ENCODE measurements around the gene NCOA1.
"Not testable (repeated sequence)": the region's sequence is repeated elsewhere in the genome, so short reads cannot be mapped to it uniquely, and the experiment has no call there.

NCOA1 gene

DNA sequence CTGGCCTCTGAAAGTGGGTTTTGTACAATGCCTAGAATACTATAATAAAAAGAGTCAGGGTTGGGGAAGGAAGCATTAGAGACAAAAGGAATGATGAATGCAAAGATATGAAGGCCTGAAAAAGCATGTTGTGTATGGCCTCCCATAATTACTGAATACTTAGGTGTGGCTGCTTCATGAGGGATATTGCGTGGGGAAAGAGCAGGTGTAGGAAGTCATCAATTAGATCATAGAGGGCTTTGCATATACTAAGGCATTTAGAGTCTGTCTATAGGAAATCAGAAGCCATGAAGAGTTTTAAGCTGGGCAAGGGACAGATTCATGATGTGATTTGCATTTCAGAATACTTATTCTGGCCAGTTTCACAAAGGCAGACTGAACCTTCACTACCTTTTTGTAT is 48.2 kb downstream of the NCOA1 start:
- DNase-seq (ENCODE audit: low read depth) = no peak

DNA sequence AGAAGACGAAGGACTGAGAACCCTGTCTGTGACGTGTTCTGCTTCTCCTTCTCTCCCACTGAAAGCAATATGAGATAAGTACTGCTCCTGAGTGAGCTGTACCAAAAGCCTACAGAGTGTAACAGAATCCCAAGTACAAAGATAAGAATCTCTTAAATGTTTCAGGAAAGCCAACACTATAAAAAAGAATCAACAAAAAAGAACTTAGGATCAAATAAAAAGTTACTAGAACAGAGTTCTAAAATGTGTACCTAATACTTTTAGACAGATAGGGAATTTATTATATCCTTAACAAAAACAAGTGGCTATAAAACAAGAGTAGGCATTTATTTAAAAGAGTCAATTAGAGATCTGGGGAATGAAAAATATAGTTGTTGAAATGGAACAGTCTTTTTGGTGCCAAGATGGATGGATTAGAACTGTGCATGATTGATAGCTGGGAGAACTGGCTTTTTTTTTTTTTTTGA is 49.0 kb downstream of the NCOA1 start:
- DNase-seq (ENCODE audit: low read depth) = no peak

DNA sequence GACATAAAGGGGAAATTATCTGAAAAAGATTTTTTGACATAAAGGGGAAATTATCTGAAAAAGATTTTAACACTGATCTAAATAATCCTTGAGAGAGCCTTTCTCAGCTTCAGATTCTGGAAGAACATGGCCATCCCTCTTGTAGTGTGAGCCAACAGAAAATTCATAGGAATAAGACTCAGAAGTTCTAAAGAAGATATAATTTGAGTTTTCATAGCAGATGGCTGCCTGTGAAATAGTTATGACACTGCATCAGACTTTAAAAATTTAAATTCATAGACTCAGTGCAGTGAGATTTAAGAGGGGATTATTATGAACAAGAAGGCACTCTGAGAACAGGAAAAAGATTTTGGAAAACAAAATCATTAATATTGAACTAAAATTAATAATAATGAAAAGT is 50.6 kb downstream of the NCOA1 start:
- no peak for DNase-seq (ENCODE audit: low read depth)

DNA sequence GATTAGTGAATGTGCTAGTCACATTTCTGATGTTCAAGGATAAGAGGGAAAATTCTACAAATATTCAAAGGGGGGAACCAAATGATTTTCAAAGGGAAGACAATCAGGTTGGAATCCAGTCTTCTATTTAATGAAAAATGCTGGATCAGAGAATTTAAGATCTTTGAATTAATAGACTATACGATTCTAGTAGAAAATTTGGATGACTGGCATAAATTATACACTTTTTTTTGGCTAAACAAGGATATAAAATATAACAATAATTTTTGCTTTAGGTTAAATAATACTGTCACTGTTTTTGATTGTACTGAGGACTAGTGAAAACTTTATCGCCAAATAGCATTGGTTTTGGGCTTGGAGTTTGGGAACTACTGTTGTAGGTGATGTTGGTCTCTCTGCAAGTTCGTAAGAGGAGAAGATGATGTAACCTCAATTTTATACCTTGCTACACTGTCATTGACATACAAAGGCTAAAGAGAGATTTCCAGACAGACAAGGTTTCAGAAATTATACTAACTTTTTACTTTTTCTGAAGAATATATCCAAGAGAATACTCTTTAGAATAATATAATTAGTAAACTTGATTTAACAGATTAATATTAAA is 51.3 kb downstream of the NCOA1 start:
- no peak for DNase-seq (ENCODE audit: low read depth)

GRCh38 chr2:24543252-24543651 is 52.2 kb downstream of the NCOA1 start:
- no peak for DNase-seq (ENCODE audit: low read depth)

- no peak for DNase-seq (ENCODE audit: low read depth)
These were observed 53.5 kb downstream of the NCOA1 start for GRCh38 chr2:24544456-24545115.

- DNase-seq (ENCODE audit: low read depth) = no peak
These were observed 55.6 kb downstream of the NCOA1 start for GRCh38 chr2:24546669-24547068.

DNA sequence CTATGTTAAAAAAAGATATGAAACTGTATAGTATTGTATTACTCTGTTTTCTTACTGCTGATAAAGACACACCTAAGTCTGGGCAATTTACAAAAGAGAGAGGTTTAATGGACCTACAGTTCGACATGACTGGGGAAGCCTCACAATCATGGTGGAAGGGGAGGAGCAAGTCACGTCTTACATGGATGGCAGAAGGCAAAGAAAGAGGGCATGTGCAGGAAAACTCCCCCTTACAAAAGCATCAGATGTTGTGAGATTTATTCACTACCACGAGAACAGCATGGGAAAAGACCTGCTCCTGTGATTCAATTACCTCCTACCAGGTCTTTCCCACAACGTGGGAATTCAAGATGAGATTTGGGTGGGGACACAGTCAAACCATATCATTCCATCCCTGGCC is 57.0 kb downstream of the NCOA1 start:
- no peak for DNase-seq (ENCODE audit: low read depth)

GRCh38 chr2:24550301-24550700 is 59.2 kb downstream of the NCOA1 start:
- DNase-seq (ENCODE audit: low read depth) = not testable (repeated sequence)

- DNase-seq (ENCODE audit: low read depth) = no peak
These were observed 60.0 kb downstream of the NCOA1 start for GRCh38 chr2:24551016-24551415.

DNA sequence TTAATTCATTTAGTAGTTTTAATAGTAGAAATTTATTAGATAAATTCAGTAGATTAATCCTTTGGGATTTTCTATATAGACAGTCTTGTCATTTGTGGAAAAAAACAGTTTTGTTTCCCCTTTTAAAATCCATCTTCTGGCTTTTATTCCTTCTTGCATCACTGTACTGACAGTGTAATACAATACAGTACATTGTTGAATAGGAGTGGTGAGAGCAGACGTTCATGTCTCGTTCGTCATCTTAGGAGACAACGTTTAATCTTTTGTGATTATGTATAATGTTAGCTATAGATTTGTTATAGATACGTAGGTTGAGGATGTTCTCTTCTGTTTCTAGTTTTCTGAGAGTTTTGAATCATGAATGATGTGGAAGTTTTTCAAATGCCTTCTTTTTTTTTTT is 61.8 kb downstream of the NCOA1 start:
- no peak for DNase-seq (ENCODE audit: low read depth)

DNA sequence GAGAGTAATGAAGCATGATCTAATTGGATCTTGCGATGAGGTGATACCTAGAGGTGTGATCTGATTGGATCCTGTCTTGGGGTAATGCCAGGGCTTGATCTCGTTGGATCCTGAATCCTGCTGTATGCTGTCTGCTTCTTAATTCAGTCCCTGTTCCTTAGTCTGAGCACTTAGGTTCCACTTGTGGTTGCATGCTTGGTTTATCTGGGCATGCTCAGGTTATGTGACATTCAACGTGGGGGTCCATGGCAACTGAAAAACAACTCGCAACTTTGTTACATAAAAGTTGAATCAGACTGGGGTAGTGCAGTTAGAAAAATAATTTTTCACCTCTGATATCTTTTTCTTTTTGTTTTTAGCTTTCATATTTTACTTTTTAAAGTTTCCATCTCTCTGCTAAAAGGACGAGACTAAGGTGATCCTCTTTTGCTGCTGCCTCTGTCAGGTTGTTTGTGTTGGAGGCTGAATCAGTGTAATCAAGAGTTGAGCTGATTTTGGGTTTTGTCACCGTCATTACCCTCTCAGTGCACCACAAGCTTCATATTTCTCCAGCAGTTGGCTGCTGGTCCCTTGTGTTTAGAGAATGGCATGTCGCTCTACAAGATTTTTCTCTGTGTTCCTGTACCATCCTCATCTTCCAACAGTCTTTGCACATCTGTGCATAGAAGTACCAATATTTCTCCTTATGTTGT is 67.9 kb downstream of the NCOA1 start:
- DNase-seq (ENCODE audit: low read depth) = no peak

- DNase-seq (ENCODE audit: low read depth) = no peak
These were observed 68.5 kb downstream of the NCOA1 start for GRCh38 chr2:24559473-24560113.

- no peak for DNase-seq (ENCODE audit: low read depth)
These were observed 74.5 kb downstream of the NCOA1 start for GRCh38 chr2:24565537-24565936.

- DNase-seq (ENCODE audit: low read depth) = no peak
These were observed 75.2 kb downstream of the NCOA1 start for GRCh38 chr2:24566209-24566608.

DNA sequence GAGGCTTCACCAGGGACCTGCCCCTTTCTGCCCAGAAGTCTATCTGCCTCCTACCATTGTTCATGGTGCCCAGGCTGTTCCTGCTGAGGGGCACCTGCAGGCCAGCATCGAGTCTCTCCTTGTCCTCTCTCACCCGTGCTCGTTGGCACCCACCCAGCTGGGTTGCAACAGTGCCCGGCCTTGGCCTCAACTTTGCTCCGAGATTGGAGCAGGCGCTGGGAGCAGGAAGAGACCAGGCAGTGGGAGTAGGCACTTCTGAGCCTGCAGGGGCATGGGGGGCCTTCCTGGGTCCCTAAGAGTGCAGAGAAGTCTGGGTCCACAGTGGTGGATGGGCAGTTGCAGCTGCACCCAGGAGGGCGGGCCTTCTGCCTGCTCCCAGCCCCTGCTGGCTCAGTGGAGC is 75.6 kb downstream of the NCOA1 start:
- DNase-seq (ENCODE audit: low read depth) = no peak

GRCh38 chr2:24568551-24568950 is 77.5 kb downstream of the NCOA1 start:
- DNase-seq (ENCODE audit: low read depth) = no peak

DNA sequence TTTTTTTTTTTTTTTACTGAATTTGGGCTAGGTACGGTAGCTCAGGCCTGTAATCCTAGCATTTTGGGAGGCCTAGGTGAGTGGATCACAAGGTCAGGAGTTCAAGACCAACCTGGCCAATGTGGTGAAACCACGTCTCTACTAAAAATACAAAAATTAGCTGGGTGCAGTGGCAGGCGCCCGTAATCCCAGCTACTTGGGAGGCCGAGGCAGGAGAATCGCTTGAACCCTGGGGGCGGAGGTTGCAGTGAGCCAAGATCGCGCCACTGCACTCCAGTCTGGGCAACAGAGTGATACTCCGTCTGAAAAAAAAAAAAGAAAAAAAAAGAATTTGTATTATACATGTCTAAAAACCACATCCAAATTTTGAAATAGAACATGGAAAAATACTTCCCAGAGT is 78.5 kb downstream of the NCOA1 start:
- not testable (repeated sequence) for DNase-seq (ENCODE audit: low read depth)

DNA sequence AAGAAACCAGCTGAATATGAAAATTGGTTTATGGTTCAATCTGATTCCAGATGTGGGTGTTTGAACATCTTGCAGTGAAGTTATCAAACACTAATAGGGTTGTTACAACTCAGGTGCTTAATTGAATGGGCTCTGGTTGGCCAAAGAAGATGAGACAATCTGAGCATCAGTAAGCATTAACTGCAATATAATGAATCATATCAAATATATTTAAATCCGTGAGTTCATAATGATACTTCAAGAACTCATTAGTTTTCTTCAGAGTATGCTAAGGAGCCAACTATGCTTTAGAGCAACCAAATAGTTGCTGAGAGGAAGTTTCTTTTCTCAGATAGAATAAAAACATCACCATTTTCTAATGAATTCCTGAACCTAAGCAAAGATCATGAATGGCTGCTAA is 79.2 kb downstream of the NCOA1 start:
- DNase-seq (ENCODE audit: low read depth) = no peak

- DNase-seq (ENCODE audit: low read depth) = no peak
These were observed 80.9 kb downstream of the NCOA1 start for GRCh38 chr2:24571828-24572442.

GRCh38 chr2:24576146-24576545 is 85.1 kb downstream of the NCOA1 start:
- DNase-seq (ENCODE audit: low read depth) = no peak

GRCh38 chr2:24576617-24577016 is 85.6 kb downstream of the NCOA1 start:
- DNase-seq (ENCODE audit: low read depth) = no peak

DNA sequence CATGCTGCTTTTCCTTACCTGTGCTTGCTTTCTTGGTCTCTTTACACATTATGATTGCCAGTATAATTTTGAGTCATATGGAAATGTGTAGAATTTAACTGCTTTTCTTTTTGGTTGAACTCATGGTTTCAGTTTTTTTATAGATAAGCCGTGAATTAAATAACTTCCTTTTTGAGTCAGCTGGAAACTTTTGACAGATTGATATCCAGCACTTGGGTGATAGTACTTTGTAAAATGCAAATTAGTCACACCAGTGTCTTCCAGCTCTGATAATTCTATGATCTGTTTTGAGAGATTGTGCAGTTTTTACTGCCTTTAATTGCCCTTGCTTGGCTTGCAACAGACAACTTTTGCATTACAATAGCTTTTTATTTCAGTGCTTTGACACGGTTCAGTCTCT is 86.4 kb downstream of the NCOA1 start:
- no peak for DNase-seq (ENCODE audit: low read depth)

All from stimulated activated CD8-positive, alpha-beta memory T cell treated with anti-CD3 and anti-CD28 coated beads, Interleukin-12 subunit alpha, Interleukin-12 subunit beta, amount 100 ng/mL, for 4 hours (primary cell).